Omental fat pad (tissue), 4 donors: ENCODE data around the gene INTS2. TPM values are rescaled to one million over a fixed set of nuclear protein-coding genes. Genes with fewer than 3 reads are reported as not detected.

Experiments
- ATAC-seq: fragments of 150-250 bp; one replicate; pipeline ENCODE4 v1.9.1; 2016; ENCODE audit warnings: mild to moderate bottlenecking, moderate library complexity; ENCODE audit not compliant: low FRiP score
- DNase-seq: peaks from one replicate; pipeline ENCODE4 v3.0.0-alpha.2; 2019; ENCODE audit warnings: low spot score
- CTCF ChIP-seq, 3 donors: fragments of 450-650 bp; IDR thresholded peaks; one replicate each; pipeline ENCODE4 v1.5.1; 2016 to 2017; ENCODE audit warnings: antibody characterized with exemption in 3 of 3, mild to moderate bottlenecking in 3 of 3, moderate library complexity in 2 of 3
- total RNA-seq, 4 donors: library from RNA; depleted of rRNA; stranded (reverse); fragments of >200 nt; gene quantifications; one replicate each; pipeline ENCODE4 v1.1.0, GENCODE V29; 2016

The INTS2 gene
- total RNA-seq, 4 donors from 2014 or later, result 9.6 to 18.0 (median 10.6) TPM

DNA sequence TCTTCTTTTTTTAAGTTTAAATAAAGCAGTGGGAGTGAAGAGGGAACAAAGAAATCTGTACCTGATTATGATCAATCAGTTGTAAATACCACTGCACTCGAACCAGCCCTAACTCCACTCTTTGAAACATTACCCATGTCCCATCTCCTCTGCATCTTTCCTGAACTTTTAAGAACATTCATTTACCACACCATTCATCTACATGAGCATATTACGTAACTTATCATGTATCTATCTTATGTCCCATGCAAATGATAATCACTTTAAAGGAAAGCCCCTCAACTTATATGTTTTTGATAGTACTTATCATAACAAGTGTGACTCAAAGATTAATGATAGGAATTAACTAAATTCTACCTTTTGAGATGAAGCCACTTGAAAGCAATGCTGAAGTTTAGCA, 53.7 kb downstream of the INTS2 start:
- ATAC-seq (no peak), DNase-seq (no peak)
- TF ChIP-seq CTCF (IDR thresholded peaks at IDR 0.05), result no peak

DNA sequence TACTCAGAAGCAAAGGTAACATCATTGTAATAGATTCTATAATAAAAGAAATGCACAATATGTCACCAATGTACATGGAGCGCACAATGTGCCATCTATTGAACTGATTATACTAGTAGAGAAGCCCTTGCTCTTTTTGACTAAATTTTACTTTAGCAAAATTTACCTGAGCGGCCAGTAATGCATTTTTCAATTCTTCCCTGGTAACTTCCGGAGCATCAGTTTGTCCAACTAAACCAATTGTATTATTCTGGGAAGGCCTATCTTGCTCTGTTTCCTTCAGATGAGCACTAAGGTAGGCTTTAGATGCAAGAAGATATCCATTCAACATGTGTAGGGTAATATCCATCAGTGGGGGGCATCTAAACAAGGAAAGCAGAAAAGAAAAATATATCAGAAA, 55.7 kb downstream of the INTS2 start:
- no peak for TF ChIP-seq CTCF (IDR thresholded peaks at IDR 0.05)
- ATAC-seq (no peak), DNase-seq (no peak)

DNA sequence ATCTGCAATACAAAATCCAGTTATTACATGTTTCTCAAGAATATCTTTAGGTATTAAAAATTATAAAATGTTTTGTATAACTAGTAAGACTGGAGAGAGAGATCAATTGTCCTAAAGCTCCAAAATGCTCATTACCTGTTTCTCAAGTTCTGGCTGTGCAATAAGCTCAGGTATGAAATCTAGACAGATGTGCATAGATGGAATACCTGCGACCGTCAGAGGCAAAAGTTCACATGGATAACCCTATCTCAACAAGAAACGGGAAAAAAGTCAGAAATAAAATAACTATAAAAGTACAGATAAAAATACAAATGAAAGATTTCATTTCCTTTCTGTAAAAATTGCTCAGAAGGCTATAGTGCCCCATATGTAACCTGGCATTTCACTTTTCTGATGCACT, 58.6 kb downstream of the INTS2 start:
- DNase-seq (no peak), ATAC-seq (no peak)

DNA sequence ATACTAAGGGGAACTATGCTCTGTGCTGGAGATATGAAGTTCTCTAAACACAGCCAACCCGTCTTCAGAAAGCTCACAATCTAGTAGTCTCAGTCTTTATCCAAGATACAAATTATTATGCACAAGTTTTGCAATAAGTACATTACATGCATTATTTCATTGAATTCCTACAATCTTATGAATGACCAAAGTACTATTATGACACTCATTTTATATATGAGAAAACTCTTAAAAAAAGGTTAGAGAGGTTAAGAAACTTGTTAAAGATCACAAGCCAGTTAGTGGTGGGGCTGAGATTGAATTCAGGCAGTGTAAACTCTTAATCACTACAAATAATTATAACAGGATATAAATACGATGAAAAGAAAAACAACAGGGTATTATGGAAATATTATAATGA, 59.7 kb downstream of the INTS2 start:
- no peak for DNase-seq
- TF ChIP-seq CTCF (IDR thresholded peaks at IDR 0.05), result no peak

More for the DNA sequence above, 58.6 kb downstream of the INTS2 start:
- TF ChIP-seq CTCF (IDR thresholded peaks at IDR 0.05), result no peak

GRCh38 chr17:61867033-61867432, 60.7 kb downstream of the INTS2 start:
- TF ChIP-seq CTCF (IDR thresholded peaks at IDR 0.05), result no peak
- no peak for ATAC-seq

More for the DNA sequence above, 59.7 kb downstream of the INTS2 start:
- no peak for ATAC-seq

GRCh38 chr17:61863801-61864126, 64.0 kb downstream of the INTS2 start:
- ATAC-seq (peak; percentile 24), DNase-seq (no peak)
- no peak for TF ChIP-seq CTCF (IDR thresholded peaks at IDR 0.05)

More at GRCh38 chr17:61867033-61867432, 60.7 kb downstream of the INTS2 start:
- no peak for DNase-seq

DNA sequence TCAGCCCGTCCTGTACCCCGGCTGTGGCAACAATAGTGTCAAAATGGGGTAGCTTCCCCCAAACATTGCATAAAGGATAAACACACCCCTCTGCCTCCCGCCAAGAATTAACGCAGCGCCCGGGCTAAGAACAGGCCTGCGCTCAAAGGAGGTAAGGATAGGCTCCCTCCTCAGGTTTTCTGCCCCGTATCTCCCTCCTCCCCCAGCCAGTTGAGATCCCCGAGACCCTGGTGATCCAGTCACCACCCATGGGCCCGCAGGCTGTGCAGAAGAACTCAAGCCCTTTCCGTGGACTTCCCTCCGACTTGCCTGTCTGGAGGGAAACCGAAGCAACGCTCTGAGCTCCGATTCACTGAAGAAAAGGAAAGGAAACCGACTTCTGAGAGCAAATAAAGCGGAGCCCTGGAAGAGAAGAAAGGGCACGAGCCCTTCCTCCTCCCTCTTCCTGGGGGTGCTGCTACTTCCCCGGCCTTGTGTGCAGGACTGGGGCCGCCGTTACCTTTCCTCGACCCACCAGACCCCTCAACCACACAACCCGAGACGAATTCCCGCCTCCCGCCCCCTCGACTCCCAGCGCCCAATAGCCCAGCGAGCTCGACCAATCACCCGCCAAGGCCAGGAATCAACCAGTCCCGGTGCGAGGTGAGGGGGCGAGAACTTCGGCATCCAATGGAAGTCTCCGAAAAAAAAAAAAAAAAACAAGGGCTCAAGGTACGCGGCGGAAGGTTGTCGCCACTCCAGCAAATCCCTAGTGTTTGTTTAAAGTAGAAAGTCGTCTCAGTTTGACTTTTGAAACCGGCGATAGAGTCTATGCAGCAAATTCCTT, 64.6 kb downstream of the INTS2 start, which contains the start of gene BRIP1:
Gene BRIP1, minus strand, starts transcription at position 554 of the 826 bp plus-strand sequence. CDS start 1,989 bp downstream, outside the sequence.
- no peak for TF ChIP-seq CTCF (IDR thresholded peaks at IDR 0.05)
- peak; percentile 80 for DNase-seq
- ATAC-seq, result peak; percentile 99
